ENCODE measurements around the gene ARHGAP26.
"Not testable (repeated sequence)": the region's sequence is repeated elsewhere in the genome, so short reads cannot be mapped to it uniquely, and the experiment has no call there.

The ARHGAP26 gene

DNA sequence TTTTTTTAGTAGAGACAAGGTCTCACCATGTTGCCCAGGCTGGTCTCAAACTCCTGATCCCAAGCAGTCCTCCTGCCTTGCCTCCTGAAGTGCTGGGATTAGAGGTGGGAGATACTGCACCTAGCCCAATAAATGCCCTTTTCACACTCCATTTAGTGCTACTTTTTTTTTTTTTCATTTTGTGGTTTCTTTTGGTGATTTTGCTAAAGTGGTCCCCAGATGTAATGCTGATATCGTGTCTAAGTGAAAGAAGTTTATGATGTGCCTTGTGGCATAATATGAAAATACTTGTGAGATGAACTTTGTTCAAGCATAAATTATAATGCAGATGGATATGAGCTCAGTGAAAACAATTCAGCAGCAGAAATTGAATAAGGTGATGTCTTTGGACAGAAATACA is 227.4 kb downstream of the ARHGAP26 start:
- H3K27me3 ChIP-seq, result no peaks in the 10 kb centered on the region
- TF ChIP-seq, protein P1, sequence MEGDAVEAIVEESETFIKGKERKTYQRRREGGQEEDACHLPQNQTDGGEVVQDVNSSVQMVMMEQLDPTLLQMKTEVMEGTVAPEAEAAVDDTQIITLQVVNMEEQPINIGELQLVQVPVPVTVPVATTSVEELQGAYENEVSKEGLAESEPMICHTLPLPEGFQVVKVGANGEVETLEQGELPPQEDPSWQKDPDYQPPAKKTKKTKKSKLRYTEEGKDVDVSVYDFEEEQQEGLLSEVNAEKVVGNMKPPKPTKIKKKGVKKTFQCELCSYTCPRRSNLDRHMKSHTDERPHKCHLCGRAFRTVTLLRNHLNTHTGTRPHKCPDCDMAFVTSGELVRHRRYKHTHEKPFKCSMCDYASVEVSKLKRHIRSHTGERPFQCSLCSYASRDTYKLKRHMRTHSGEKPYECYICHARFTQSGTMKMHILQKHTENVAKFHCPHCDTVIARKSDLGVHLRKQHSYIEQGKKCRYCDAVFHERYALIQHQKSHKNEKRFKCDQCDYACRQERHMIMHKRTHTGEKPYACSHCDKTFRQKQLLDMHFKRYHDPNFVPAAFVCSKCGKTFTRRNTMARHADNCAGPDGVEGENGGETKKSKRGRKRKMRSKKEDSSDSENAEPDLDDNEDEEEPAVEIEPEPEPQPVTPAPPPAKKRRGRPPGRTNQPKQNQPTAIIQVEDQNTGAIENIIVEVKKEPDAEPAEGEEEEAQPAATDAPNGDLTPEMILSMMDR (IDR thresholded peaks at IDR 0.05), result no peak
- H3K4me1 ChIP-seq (ENCODE audit: control insufficient read depth in 1 of 2, insufficient read depth in 1 of 2, low read depth in 1 of 2, low read length in 1 of 2), result peaks cover 35 to 67% of the 10 kb centered on the region in 2 experiments
- H3K27ac ChIP-seq, result peak overlapping the region; percentile 49
- no peaks in the 10 kb centered on the region for H3K36me3 ChIP-seq
- H3K9me3 ChIP-seq, result no peaks in the 10 kb centered on the region
- H3K4me3 ChIP-seq (ENCODE audit: low read depth in 1 of 2, low read length in 1 of 2), result no peak overlapping the region

DNA sequence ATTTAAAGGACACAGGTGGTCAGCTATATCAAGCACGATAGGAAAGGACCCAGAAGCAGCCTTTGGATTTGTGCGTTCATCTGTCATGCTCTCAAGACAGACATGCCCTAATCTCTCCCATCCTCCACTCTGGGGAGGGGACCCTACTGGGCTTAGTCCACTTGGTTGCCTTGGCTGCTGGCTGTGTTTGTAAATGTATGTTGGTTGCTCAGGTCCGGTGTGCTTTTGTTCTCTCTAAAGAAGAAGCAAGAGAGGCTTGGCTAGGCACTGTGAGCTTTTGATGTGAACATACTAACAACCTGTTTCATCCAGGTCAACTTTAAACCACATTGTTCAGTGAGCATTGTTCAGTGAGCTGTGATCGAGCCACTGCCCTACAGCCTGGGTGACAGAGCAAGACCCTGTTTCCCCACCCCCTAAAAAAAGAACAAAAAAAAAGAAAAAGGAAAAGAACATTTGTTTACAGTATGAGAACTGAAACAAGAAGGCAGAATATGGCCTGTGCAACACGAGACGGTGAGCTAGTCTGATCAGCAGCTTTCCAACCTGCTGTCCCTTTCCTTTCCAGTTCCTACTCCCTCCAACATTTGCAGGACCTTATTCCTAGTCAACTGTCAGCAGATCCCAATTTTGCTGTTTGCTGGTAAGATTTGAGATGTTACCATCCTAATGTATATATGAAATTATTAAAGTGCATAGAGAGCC is 228.3 kb downstream of the ARHGAP26 start:
- no peaks in the 10 kb centered on the region for H3K9me3 ChIP-seq
- peak overlapping the region; percentile 49 for H3K27ac ChIP-seq

DNA sequence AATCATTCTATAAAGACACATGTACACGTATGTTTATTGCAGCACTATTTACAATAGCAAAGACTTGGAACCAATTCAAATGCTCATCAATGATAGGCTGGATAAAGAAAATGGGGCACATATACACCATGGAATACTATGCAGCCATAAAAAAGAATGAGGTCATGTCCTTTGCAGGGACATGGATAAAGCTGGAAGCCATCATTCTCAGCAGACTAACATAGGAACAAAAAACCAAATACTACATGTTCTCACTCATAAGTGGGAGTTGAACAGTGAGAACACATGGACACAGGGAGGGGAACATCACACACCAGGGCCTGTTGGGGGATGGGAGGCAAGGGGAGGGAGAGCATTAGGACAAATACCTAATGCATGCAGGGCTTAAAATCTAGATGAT is 230.4 kb downstream of the ARHGAP26 start:
- peaks cover 51 to 76% of the 10 kb centered on the region in 2 experiments for H3K4me1 ChIP-seq (ENCODE audit: control insufficient read depth in 1 of 2, insufficient read depth in 1 of 2, low read depth in 1 of 2, low read length in 1 of 2)
- not testable (repeated sequence) for H3K36me3 ChIP-seq

More for the DNA sequence above, 228.3 kb downstream of the ARHGAP26 start:
- H3K4me3 ChIP-seq (ENCODE audit: low read depth in 1 of 2, low read length in 1 of 2), result no peak overlapping the region
- H3K27me3 ChIP-seq, result no peaks in the 10 kb centered on the region
- H3K36me3 ChIP-seq, result no peaks in the 10 kb centered on the region
- peaks cover 44 to 74% of the 10 kb centered on the region in 2 experiments for H3K4me1 ChIP-seq (ENCODE audit: control insufficient read depth in 1 of 2, insufficient read depth in 1 of 2, low read depth in 1 of 2, low read length in 1 of 2)
- TF ChIP-seq, protein P1 (IDR thresholded peaks at IDR 0.05), result no peak

DNA sequence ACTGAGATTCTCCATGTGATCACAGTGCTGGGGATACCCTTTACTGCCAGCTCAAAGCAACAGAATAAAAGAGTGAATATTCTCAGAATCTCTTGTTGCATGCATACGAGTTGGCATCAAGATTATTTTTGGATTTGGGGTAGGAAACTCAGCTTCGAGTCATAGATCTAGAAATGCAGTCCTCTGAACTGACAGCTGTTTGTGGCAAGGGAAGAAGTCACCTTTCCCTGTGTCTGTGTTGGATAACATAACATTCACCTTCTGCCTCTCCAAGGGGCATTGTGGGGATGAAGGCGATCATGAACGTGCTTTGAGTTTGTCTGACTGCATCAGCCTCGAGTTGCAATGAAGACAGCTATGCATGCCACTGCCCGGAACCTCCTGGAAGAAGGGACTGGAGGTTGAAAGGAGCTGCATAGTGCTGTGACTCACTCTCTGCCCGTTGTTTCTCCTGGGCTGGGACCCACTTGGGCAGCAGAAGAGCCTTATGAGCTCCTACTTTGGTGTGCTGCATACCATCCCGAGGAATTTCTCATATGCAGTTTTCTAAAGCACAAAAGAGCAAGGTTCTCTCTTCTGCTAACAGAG is 231.7 kb downstream of the ARHGAP26 start:
- TF ChIP-seq, protein P1 (IDR thresholded peaks at IDR 0.05), result no peak
- Histone ChIP-seq H3K9me3 (no peaks in the 10 kb centered on the region), H3K27ac (peak overlapping the region; percentile 88), H3K36me3 (no peaks in the 10 kb centered on the region), H3K4me3 (ENCODE audit: low read depth in 1 of 2, low read length in 1 of 2) (peak overlapping the region; percentile 46 to 53), H3K4me1 (ENCODE audit: control insufficient read depth in 1 of 2, insufficient read depth in 1 of 2, low read depth in 1 of 2, low read length in 1 of 2) (peaks cover 61 to 78% of the 10 kb centered on the region in 2 experiments), H3K27me3 (no peaks in the 10 kb centered on the region)

More for the DNA sequence above, 230.4 kb downstream of the ARHGAP26 start:
- H3K4me3 ChIP-seq (ENCODE audit: low read depth in 1 of 2, low read length in 1 of 2); H3K9me3 ChIP-seq; H3K27me3 ChIP-seq: not testable (repeated sequence)
- H3K27ac ChIP-seq, result peak overlapping the region; percentile 88

DNA sequence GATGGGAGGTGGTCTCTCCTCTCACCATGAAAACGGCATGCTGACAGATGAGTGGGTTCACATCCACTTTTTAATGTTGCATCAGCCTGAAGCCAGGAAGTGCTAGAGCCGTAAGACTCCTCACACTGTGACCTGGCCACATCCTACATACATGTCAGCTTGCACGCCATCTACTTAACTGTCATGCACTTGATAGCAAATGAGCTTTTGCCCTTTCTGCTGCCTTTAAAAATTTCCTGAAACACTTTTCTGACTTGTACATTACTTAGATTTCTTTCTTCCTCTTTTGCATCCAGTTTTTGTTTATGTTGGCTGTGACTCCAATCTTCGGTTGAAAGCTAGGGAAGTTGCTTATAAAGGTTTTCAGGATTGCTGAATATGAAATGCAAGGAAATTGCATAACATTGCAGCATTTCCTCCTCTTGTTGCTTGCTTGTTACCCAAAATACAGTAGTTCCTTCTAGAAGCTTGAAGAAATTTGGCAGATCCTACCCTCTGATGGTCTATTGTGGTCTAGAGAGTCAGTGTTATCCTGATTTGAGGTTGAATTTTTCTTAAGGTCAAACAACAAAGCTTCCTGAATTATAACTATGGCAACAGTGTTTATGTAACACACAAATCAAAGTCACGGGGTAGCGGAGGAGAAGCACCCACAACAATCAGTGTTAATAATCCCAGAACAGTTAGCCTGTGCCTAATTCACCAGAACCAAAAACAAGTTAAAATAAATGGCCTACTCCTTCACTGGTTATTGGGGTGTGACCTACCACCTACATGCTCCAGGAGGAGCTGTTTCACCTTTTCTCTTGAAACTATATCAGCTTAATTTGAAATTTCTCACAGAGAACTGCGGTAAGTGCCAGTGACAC is 232.5 kb downstream of the ARHGAP26 start:
- H3K9me3 ChIP-seq, result no peaks in the 10 kb centered on the region
- no peaks in the 10 kb centered on the region for H3K36me3 ChIP-seq
- peak overlapping the region; percentile 88 for H3K27ac ChIP-seq
- no peaks in the 10 kb centered on the region for H3K27me3 ChIP-seq
- peaks cover 61 to 79% of the 10 kb centered on the region in 2 experiments for H3K4me1 ChIP-seq (ENCODE audit: control insufficient read depth in 1 of 2, insufficient read depth in 1 of 2, low read depth in 1 of 2, low read length in 1 of 2)
- TF ChIP-seq, protein P1 (IDR thresholded peaks at IDR 0.05), result peak; percentile 74
- peak overlapping the region; percentile 46 to 53 for H3K4me3 ChIP-seq (ENCODE audit: low read depth in 1 of 2, low read length in 1 of 2)

Measured in neutrophil (primary cell).